Measurements from ENCODE around the gene BNIP3.

BNIP3 gene

GRCh38 chr10:131934769-131935168, 47.0 kb downstream of the BNIP3 start:
- peaks cover 0 to 31% (median 25%) of the 10 kb centered on the region in 4 donors for H3K4me1 ChIP-seq
- H3K27ac ChIP-seq, result no peak overlapping the region
- DNase-seq, result no peak
- intact Hi-C loops (cut with DNase I; ENCODE audit: low total_unique reads), result loop anchor here (2.0 kb wide), 1 partner anchor 32 kb away; no protein-coding TSS in a partner anchor
- no peak for TF ChIP-seq CTCF (IDR thresholded peaks at IDR 0.05)
- no peaks in the 10 kb centered on the region for H3K27me3 ChIP-seq
- no peaks in the 10 kb centered on the region for H3K9me3 ChIP-seq
- H3K36me3 ChIP-seq, result peaks cover 7 to 45% (median 27%) of the 10 kb centered on the region in 3 donors
- H3K4me3 ChIP-seq, result no peak overlapping the region

DNA sequence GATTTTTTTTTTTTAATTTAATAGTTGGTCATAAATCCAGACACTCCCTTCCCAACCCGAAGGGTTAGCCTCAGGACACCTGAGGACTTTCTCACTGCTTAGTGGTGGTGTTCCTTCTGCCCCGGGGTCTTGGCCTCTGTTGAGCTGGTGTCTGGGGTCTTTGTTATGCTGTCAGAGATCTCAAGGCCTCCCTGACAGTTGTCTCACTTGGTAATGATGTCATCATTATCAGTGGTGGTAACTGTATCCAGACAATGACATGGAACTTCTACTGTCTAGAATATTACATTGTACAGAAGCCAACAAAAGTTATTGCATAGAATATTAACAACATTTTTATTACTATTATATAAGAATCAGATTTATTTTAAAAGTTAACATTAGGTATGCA, 48.0 kb downstream of the BNIP3 start:
- DNase-seq, result no peak
- Histone ChIP-seq H3K36me3 (peaks cover 6 to 42% (median 24%) of the 10 kb centered on the region in 3 donors), H3K27me3 (no peaks in the 10 kb centered on the region), H3K4me3 (no peak overlapping the region), H3K27ac (no peak overlapping the region), H3K9me3 (no peaks in the 10 kb centered on the region), H3K4me1 (peaks cover 0 to 40% (median 30%) of the 10 kb centered on the region in 4 donors)
- TF ChIP-seq CTCF (IDR thresholded peaks at IDR 0.05), result no peak
- intact Hi-C loops (cut with DNase I; ENCODE audit: low total_unique reads), result loop anchor here (2.0 kb wide), 1 partner anchor 33 kb away; no protein-coding TSS in a partner anchor

- TF ChIP-seq CTCF (IDR thresholded peaks at IDR 0.05), result no peak
- Histone ChIP-seq H3K9me3 (no peaks in the 10 kb centered on the region), H3K27ac (no peak overlapping the region), H3K4me3 (no peak overlapping the region), H3K36me3 (peaks cover 3 to 37% (median 20%) of the 10 kb centered on the region in 3 donors), H3K4me1 (peaks cover 0 to 46% (median 35%) of the 10 kb centered on the region in 4 donors), H3K27me3 (no peaks in the 10 kb centered on the region)
- intact Hi-C loops (cut with DNase I; ENCODE audit: low total_unique reads), result no loop called here
- DNase-seq, result no peak
Observed at GRCh38 chr10:131933016-131933695, 48.6 kb downstream of the BNIP3 start.

DNA sequence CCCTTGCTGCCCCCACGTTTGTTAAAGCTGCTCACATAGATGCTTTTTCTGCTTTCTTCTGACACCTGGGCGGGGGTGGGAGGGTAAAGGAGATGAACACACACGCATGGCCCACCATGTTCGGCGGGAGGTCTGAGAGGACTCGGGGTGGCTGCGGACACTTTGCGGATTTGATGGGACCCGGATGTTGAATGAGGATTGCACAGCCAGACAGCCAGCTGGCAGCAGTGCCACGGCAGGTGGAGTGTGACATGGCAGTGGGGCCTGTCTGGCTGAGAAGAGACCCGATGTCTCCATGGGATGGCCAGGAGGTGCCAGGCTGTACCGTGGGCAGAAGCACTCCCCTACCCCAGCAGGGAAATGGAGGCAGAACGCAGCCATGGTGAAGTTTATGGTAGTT, 49.7 kb downstream of the BNIP3 start:
- Histone ChIP-seq H3K9me3 (no peaks in the 10 kb centered on the region), H3K36me3 (peaks cover 0 to 25% (median 20%) of the 10 kb centered on the region in 3 donors), H3K27ac (peak overlapping the region in 1 of 2 donors; percentile 46), H3K4me3 (no peak overlapping the region), H3K4me1 (peaks cover 0 to 53% (median 38%) of the 10 kb centered on the region in 4 donors), H3K27me3 (no peaks in the 10 kb centered on the region)
- intact Hi-C loops (cut with DNase I; ENCODE audit: low total_unique reads), result no loop called here
- no peak for DNase-seq
- TF ChIP-seq CTCF (IDR thresholded peaks at IDR 0.05), result no peak

DNA sequence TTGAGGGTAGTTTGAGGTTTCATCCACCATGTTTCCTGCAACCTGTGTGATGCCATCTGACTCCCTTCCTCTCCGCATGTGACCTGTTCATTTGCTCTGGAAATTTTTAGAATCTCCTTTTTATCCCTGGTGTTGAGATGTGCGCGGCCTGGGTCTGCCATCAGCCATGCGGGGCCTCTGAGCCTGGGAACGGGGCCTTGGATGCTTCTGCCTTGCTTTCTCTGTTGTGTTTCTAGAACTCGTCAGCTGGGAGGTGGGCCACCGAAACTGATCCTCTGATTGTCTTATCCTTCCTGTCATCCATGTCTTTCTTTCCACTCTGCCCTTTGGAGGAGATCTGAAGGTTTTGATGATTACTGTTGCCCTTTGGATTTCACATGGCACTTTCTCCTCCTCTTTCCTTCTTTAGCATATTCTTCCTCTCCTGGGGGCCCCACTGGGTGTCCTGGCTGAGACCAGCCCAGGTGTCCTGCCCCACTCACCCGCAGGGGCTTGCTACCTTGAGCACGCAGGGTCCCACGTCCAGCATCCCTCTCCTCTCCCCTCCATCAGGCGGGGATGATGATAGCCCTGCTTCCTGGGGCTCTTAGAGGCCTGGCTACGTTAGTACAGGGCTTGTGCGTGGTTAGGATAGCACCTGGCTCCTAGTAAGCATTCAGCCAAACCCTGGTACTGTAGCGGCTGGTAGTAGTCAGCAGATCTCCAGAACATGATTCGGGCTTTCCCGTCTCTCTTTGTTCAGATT, 51.0 kb downstream of the BNIP3 start:
- peak overlapping the region in 1 of 2 donors; percentile 46 for H3K27ac ChIP-seq
- peaks cover 0 to 53% (median 38%) of the 10 kb centered on the region in 4 donors for H3K4me1 ChIP-seq

More for the DNA sequence above, 51.0 kb downstream of the BNIP3 start:
- Histone ChIP-seq H3K9me3 (peaks cover 0 to under 1% (median 0%) of the 10 kb centered on the region in 3 donors), H3K4me3 (no peak overlapping the region), H3K36me3 (peaks cover 0 to 13% (median 12%) of the 10 kb centered on the region in 3 donors), H3K27me3 (no peaks in the 10 kb centered on the region)
- TF ChIP-seq CTCF (IDR thresholded peaks at IDR 0.05), result no peak
- intact Hi-C loops (cut with DNase I; ENCODE audit: low total_unique reads), result no loop called here
- DNase-seq, result no peak

Measured in tibial artery (tissue), 4 donors.